BE2C (cell line): ENCODE measurements around the gene MAPK10.
A peak's percentile ranks its signal among the peaks of the same experiment; 100 is the strongest.
"Not testable (repeated sequence)": the region's sequence is repeated elsewhere in the genome, so short reads cannot be mapped to it uniquely, and the experiment has no call there.

ENCODE experiments used
- DNase-seq: peaks from one replicate; pipeline ENCODE4 v3.0.0-alpha.2; 2020
- H3K27me3 ChIP-seq: fragments of 250-450 bp; sonication (Bioruptor Pico); 2 replicates; pipeline ENCODE4 v1.5.1; 2020; ENCODE audit warnings: mild to moderate bottlenecking
- H3K36me3 ChIP-seq: fragments of 250-450 bp; sonication (Bioruptor Pico); 2 replicates; pipeline ENCODE4 v1.5.1; 2020; ENCODE audit warnings: mild to moderate bottlenecking
- H3K4me1 ChIP-seq: fragments of 250-450 bp; sonication (Bioruptor Pico); 2 replicates; pipeline ENCODE4 v1.5.1; 2020
- H3K4me3 ChIP-seq: 2 replicates; pipeline ENCODE4 v1.5.1; 2011; ENCODE audit warnings: low read depth, low read length
- H3K9me3 ChIP-seq: fragments of 250-450 bp; sonication (Bioruptor Pico); 2 replicates; pipeline ENCODE4 v1.5.1; 2020
- CTCF ChIP-seq: IDR thresholded peaks from 2 replicates; pipeline ENCODE4 v1.5.1; 2012; ENCODE audit warnings: mild to moderate bottlenecking, low read depth, low read length

MAPK10 gene

GRCh38 chr4:85968945-85969819, 390.7 kb downstream of the MAPK10 start:
- peak; percentile 66 for TF ChIP-seq CTCF
- no peaks in the 10 kb centered on the region for H3K36me3 ChIP-seq
- H3K9me3 ChIP-seq: no peaks in the 10 kb centered on the region
- H3K4me1 ChIP-seq: no peaks in the 10 kb centered on the region
- H3K27me3 ChIP-seq: no peaks in the 10 kb centered on the region
- DNase-seq: no peak
- no peak overlapping the region for H3K4me3 ChIP-seq

- Histone ChIP-seq H3K27me3 (no peaks in the 10 kb centered on the region), H3K9me3 (no peaks in the 10 kb centered on the region), H3K4me3 (no peak overlapping the region), H3K36me3 (no peaks in the 10 kb centered on the region), H3K4me1 (no peaks in the 10 kb centered on the region)
- no peak for DNase-seq
- TF ChIP-seq CTCF: no peak
These were observed 392.0 kb downstream of the MAPK10 start for GRCh38 chr4:85967872-85968271.

GRCh38 chr4:85966373-85966772, 393.5 kb downstream of the MAPK10 start:
- Histone ChIP-seq H3K27me3 (no peaks in the 10 kb centered on the region), H3K4me3 (no peak overlapping the region), H3K36me3 (no peaks in the 10 kb centered on the region), H3K9me3 (no peaks in the 10 kb centered on the region), H3K4me1 (no peaks in the 10 kb centered on the region)
- TF ChIP-seq CTCF: no peak
- no peak for DNase-seq

GRCh38 chr4:85965529-85965928, 394.3 kb downstream of the MAPK10 start:
- Histone ChIP-seq H3K4me3 (no peak overlapping the region), H3K36me3 (no peaks in the 10 kb centered on the region), H3K4me1 (no peaks in the 10 kb centered on the region), H3K27me3 (no peaks in the 10 kb centered on the region), H3K9me3 (no peaks in the 10 kb centered on the region)
- TF ChIP-seq CTCF: no peak
- no peak for DNase-seq

- not testable (repeated sequence) for H3K4me1 ChIP-seq, H3K36me3 ChIP-seq, DNase-seq, H3K4me3 ChIP-seq, H3K9me3 ChIP-seq, H3K27me3 ChIP-seq
These were observed 394.8 kb downstream of the MAPK10 start for GRCh38 chr4:85965017-85965416.

- Histone ChIP-seq H3K27me3 (no peaks in the 10 kb centered on the region), H3K4me1 (no peaks in the 10 kb centered on the region), H3K9me3 (no peaks in the 10 kb centered on the region), H3K4me3 (no peak overlapping the region), H3K36me3 (no peaks in the 10 kb centered on the region)
- DNase-seq: no peak
- TF ChIP-seq CTCF: no peak
These were observed 395.6 kb downstream of the MAPK10 start for GRCh38 chr4:85964298-85964697.
